Measurements from ENCODE around the gene LGALS3BP.

The LGALS3BP gene

DNA sequence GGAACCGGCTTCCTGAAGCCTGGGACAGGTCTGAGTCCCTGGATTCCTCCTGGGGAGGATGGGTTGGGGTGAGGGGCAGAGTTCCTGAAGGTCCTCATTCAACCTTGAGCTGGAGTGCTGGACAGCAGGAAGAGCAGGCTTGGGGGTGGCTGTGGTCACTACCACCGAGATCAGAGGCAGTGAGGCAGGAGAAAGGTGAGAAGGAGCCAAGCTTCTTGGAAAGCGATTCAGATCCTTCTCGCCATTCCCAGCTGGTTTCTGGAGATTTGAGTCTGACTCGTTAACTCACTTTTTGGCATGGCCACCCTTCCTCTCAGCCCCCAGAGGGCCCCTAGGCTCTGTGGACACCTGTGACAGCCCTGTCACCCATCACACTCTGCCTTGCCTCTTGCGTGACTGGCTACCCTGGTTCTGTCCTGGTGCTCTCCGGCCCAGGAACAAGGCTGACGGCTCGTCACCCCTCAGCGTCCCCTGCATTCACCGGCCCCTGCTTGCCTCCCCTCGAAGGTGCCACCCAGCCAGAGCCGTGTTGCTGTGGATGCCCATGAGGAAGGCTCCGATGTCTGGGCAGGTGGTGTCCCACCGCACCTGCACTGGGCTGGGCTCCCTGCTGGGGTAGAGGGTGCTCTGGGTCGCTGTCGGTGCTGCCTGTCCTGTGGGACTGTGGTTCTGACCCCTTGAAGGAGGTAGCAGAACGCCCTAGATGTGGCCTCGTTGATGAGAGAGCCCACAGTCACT lies 44.9 kb downstream of the LGALS3BP start:
- DNase-seq, result no peak

DNA sequence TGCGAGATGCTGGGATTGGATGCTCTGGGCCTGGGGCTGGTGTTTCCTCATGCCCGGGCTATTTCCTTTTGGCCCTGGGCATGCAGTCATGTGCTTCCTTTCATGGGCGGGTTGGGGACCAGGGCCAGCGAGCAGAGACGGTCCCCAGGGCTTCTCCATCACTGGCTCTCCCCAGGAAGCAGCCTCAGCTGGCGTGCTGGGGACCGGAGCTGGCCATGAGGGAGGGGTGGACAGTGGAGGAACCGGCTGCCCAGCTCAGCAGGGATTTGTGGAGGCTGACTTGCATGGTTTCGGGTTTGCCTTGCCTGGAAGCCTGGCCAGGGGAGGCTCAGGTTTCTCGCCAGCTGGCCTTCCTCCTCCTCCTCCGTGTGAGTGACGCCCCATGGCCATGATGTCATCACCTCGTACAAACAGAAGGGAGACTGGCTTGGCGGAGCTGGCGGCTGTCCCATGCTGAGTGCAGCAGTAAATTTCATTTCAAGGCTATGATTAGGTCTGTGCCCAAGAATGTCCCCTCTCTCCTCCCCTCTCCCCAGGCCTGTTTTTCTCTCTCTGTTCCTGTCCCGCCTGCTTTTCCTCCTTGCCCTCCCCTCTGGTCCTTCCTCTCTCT lies 45.7 kb downstream of the LGALS3BP start:
- DNase-seq, result no peak

DNA sequence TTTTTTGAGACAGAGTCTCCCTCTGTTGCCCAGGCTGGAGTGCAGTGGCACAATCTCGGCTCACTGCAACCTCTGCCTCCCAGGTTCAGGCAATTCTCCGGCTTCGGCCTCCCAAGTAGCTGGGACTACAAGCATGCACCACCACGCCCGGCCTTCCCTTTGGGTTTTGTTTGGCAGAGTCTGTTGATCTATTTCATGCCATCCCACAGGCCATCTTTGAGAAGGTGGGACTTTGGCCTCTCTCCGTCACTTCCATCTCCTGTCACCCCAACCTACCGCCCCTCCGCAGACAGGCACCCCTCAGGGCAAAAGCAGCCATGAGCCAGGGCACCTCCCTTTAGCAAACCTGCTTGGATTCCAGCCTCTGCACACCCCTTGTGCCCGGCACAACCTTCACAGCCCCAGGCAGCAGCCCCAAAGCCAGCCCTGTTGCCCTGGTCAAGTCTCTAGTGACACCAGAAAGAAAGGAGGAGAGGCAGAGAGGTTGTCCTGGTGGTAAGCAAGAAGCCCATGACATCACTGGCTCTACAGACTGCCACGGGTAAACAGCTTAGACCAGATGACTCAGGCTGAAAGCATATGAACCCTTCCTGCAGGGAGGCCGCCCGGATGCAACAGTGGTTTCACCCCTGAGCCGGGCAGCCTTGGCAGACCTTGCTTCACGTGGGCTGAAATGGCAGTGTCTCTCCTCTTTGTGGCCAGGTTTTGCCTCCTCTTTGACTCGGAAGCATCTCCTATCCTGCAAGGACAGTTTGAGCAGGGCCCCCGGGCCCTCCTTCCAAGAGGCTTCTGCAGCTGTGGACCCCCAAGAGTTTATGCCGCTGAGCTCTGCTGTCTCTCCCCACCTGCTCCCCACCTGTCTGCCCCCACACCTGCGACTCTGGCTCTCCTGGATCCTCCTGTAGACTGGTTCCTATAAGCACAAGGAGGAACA lies 46.4 kb downstream of the LGALS3BP start:
- peak; percentile 34 to 43 for DNase-seq

DNA sequence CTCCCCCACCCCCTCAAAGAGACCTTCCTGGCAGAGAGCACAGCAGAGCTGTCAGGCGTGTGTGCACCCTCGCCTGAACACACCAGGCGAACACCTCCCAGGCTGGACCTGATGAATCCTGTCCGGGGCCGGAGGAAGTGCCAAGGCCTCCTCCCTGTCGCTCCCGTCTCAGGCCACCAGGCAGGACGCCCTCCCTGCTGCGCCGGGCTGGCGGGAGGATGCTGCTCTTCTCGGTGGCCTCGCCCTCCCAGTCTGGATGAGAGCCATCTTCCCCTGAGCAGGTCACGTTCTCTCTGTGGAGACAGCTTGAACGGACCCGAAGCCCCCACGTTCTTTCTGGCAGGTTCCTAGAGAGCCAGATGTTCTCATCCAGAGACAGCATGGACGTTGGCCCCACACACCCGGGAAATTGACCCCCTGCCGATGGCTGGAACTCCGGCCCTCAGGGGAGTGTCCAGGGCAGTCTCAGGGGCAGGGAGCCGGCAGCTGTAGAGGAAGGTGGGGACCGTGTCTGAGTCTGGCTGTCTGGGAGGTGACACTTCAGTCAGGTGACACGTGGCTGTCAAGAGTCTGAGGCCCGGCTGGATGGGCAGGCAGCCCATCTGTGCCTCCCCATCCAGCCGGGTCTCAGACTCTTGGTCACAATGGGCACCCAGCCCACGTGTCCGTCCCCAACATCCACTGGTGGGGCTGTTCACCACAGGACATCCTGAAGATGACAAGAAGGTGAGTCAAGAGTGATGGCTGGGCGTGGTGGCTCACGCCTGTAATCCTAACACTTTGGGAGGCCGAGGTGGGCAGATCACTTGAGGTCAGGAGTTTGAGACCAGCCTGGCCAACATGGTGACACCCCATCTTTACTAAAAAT lies 49.6 kb downstream of the LGALS3BP start:
- no peak for DNase-seq

DNA sequence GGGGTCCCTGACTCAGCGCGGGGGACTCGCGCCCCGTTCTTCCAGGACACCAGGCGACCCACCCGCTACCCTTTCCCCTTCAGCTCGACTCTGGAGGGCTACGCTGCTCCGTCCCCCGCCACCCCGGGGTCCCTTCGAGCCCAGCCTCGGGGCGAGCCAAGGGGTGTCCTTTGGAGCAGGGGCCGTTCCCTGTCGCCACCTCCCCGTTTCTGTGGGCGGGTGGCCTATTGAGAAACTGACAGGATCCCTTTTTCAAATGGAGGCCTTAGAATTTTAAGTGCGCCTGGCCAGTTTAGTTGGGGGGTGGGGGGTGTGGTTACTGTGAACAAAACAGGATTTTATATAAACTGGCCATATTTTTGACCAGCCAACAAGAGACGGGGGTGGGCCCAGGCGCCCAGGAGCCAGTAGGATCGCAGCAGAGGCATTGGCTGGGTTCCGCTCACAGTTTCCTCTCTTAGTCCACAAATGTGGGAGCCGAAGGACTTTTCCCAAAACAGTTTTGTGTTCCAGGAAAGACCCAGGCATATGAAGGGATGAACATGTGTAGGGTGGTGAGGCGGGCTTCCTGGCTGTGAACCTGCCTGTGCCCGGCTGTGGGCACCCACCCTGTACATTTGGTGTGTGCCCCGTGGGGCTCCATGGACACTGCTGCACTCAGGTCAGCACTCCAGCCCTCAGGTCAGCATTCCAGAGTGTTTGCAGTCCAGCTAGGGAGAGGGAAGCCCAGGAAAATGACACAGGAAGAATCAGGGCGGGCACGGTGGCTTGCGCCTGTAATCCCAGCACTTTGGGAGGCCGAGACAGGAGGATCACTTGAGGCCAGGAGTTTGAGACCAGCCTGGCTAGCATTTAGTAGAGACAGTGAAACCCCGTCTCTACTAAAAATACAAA lies 53.8 kb downstream of the LGALS3BP start:
- no peak for DNase-seq

DNA sequence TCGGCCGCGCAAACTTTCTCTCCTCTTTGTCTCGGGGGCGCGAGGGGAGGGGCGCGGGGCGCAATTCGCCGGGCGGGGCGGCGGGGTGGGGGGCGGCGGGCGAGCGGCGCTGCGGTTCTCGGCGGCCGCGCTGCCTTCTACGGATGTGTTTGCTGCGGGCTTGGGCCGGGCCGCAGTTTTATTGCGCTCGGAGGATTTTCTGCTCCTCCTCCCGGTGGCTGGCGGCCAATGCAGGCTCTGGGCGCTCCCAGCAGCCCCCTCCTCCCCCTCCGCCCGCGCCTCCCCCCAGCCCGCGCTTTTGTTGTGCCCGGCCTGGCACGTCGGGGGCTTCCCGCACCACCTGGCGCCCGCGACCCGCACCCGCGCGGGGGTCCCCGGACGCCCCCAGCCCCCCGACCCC lies 54.5 kb downstream of the LGALS3BP start, which contains the start of gene TIMP2:
Gene TIMP2, minus strand, starts transcription at position 154 of the 400 bp plus-strand sequence. CDS start 299 bp downstream, outside the sequence.
- peak; percentile 76 to 79 for DNase-seq

DNA sequence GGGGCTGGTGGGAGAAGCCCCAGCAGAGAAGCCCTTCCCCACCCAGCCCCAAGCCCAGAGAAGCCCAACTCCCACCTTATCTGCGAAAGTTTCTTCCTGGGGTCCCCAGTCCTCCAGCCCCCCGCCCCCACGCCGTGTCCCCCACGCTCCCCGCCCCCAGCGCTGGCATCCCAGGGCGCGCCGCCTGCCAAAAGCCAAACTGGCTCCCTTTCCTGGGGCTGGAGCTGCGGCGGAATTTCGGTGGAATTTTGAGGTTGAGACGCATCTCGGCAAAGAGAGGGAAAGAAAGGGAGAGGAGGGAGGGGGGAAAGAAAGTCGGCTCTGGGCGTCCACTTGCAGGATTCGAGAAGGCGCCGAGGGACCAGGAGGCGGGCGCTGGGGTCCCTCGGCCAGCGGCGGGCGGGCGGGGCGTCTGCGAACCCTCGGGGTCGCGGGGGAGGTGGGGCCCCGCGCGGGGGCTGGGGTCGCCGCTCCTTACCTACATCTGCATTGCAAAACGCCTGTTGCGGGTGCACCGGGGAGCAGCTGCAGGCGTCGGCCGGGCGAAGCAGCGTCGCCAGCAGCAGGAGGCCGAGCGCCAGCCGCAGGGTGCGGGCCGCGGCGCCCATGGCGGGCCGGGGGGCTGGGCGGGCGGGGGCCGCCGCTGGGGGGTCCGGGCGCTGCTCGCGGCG lies 55.1 kb downstream of the LGALS3BP start:
- DNase-seq, result no peak

- DNase-seq, result peak; percentile 72 to 76
These were observed 55.9 kb downstream of the LGALS3BP start for GRCh38 chr17:78923660-78924453.

- DNase-seq, result no peak
These were observed 56.8 kb downstream of the LGALS3BP start for GRCh38 chr17:78922816-78923498.

DNA sequence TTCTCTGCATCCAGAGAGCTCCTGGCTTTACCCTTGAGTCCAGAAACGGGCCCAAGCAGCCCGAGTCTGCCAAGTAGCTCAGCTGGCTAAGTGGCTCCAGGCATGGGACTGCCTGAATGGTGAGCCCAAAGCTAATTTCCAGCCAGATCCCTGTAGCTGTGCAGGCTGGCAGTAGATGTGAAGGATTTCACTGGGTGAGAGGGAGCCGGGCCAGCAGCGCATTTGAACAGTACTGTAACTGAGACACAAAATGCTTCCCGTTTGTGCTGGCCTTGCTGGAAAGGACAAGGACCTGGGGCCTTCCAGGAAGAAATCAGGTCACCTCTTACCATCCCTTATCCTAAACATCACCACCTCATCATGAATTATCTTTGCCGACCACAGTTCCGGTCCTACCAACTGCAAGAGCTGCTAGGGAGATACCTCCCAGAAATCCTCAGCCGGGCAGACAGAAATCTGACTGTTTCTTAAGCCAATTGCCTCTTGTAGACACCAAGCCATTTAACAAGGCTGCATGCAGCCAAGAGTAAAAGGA lies 58.2 kb downstream of the LGALS3BP start:
- no peak for DNase-seq
